Kidney (tissue), 14 donors: ENCODE results near the gene RANBP2. TPM values are rescaled to one million over a fixed set of nuclear protein-coding genes. Genes with fewer than 3 reads are reported as not detected.

Experiments
- DNase-seq, 5 donors: peaks; one replicate each; pipeline ENCODE4 v3.0.0-alpha.2; 2013 to 2020
- FAIRE-seq: peaks from 2 replicates; lab custom pipeline; 2012; peaks lifted over from hg19 to GRCh38; lab: Jason Lieb, UNC
- H3K27ac ChIP-seq, 2 donors: one replicate each; pipeline ENCODE4 v1.7.0; 2013; ENCODE audit warnings: low read depth in 2 of 2, low read length in 2 of 2, inconsistent platforms in 1 of 2
- H3K27me3 ChIP-seq: one replicate; pipeline ENCODE4 v1.7.1; 2013; ENCODE audit warnings: low read length, inconsistent platforms; ENCODE audit not compliant: control insufficient read depth, insufficient read depth
- H3K36me3 ChIP-seq, 3 donors: one replicate each; pipeline versions ENCODE4 v1.7.0 to v1.7.1; 2013; ENCODE audit warnings: low read length in 3 of 3, control low read depth in 1 of 3, inconsistent platforms in 1 of 3; ENCODE audit not compliant: insufficient read depth in 3 of 3, control insufficient read depth in 2 of 3
- H3K4me1 ChIP-seq, 3 donors: one replicate each; pipeline versions ENCODE4 v1.7.0 to v1.7.1; 2013; ENCODE audit warnings: low read length in 3 of 3, inconsistent platforms in 1 of 3, low read depth in 1 of 3; ENCODE audit not compliant: control insufficient read depth in 2 of 3, insufficient read depth in 2 of 3
- H3K4me3 ChIP-seq, 3 donors: one replicate each; pipeline versions ENCODE4 v1.7.0 to v1.8.1; 2013; ENCODE audit warnings: low read length in 3 of 3, control low read depth in 1 of 3, inconsistent platforms in 1 of 3
- H3K9ac ChIP-seq, 3 donors: one replicate each; pipeline versions ENCODE4 v1.7.0 to v1.7.1; 2013; ENCODE audit warnings: low read length in 3 of 3, control low read depth in 1 of 3, inconsistent platforms in 1 of 3
- H3K9me3 ChIP-seq, 3 donors: one replicate each; pipeline versions ENCODE4 v1.7.0 to v1.7.1; 2013; ENCODE audit warnings: low read length in 3 of 3, control low read depth in 1 of 3, inconsistent platforms in 1 of 3; ENCODE audit not compliant: control insufficient read depth in 2 of 3, insufficient read depth in 1 of 3
- intact Hi-C: fragments of 100-400 bp; cut with DNase I; formaldehyde crosslinking; loops from one replicate; pipeline ENCODE4 v1.11.1; 2022
- polyA plus RNA-seq: library from polyadenylated mRNA; stranded (reverse); fragments of 350-450 nt; fragmentation: Illumina TruSeq; extraction: RNeasy Lipid Tissue Mini Kit (QIAGEN cat#74804); gene quantifications from one replicate; pipeline ENCODE4 v1.2.3, GENCODE V29; 2014; ENCODE audit warnings: low read depth, low replicate concordance; ENCODE audit not compliant: insufficient read depth
- total RNA-seq: library from RNA; stranded (reverse); fragmentation: NEBNext Ultra II Directional; extraction: Animal tissue kit (Norgen Biotek cat#: 25700); gene quantifications from one replicate; pipeline ENCODE4 v1.2.1, GENCODE V29; 2021
- TF ChIP-seq, protein P1 (sequence below): IDR thresholded peaks from 3 replicates; pipeline ENCODE4 v1.5.1; 2012; ENCODE audit warnings: mild to moderate bottlenecking, moderate library complexity, borderline replicate concordance; ENCODE audit not compliant: insufficient read depth; ENCODE audit errors: extremely low read depth
- donor health status: control.
- donor health status: control.
- donor health status: control.
- donor health status: control.
- donor health status: control.
- donor health status: DM: yes; HTN: yes; CAD: no.
- donor health status: Normal renal cell carcinoma (clear cell type).

RANBP2 gene
- total and polyA plus RNA-seq, 2 donors from 2014 or later = 7.9 to 76.4 TPM

DNA sequence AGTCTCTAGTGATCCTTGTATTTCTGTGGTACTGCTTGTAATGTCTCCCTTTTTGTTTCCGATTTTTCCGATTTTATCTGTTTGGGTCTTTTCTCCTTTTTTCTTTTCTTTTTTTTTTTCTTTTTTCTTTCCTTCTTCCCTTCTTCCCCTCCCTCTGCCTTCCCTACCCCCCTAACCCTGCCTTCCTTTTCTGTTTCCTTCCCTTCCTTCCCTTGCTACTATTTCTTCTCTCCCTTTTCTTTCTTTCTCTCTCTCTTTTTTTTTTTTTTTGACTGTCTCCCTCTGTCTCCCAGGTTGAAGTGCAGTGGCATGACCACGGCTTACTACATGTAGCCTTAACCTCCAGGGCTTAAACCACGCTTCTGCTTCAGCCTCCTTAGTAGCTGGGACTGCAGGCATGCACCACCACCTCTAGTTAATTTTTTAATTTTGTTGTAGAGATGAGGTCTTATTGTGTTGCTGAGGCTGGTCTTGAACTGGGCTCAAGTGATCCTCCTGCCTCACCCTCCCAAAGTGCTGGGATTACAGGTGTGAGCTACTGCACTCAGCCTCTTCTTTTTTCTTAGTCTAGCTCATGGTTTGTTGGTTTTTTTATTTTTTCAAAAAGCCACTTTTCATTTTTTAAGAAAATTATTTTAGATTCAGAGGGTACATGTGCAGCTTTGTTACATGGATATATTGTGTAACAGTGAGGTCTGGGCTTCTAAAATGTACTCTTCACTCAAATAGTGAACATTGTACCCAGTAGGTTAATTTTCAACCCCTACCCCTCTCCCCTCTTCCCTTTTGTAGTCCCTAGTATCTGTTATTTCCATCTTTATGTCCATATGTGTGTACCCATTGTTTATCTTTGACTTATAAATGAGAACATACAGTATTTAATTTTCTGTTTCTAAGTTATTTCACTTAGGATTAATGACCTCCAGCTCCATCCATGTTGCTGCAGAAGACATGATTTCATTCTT lies 92.0 kb downstream of the RANBP2 start:
- Histone ChIP-seq H3K4me1 (no peaks in the 10 kb centered on the region), H3K27ac (no peak overlapping the region), H3K4me3 (no peak overlapping the region), H3K27me3 (no peaks in the 10 kb centered on the region), H3K9me3 (peaks cover 0 to 6% (median 0%) of the 10 kb centered on the region in 3 donors), H3K9ac (no peak overlapping the region), H3K36me3 (peaks cover 0 to 6% (median 0%) of the 10 kb centered on the region in 3 donors)
- TF ChIP-seq, protein P1, sequence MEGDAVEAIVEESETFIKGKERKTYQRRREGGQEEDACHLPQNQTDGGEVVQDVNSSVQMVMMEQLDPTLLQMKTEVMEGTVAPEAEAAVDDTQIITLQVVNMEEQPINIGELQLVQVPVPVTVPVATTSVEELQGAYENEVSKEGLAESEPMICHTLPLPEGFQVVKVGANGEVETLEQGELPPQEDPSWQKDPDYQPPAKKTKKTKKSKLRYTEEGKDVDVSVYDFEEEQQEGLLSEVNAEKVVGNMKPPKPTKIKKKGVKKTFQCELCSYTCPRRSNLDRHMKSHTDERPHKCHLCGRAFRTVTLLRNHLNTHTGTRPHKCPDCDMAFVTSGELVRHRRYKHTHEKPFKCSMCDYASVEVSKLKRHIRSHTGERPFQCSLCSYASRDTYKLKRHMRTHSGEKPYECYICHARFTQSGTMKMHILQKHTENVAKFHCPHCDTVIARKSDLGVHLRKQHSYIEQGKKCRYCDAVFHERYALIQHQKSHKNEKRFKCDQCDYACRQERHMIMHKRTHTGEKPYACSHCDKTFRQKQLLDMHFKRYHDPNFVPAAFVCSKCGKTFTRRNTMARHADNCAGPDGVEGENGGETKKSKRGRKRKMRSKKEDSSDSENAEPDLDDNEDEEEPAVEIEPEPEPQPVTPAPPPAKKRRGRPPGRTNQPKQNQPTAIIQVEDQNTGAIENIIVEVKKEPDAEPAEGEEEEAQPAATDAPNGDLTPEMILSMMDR = no peak
- FAIRE-seq = no peak
- intact Hi-C loops = no loop called here
- DNase-seq = no peak

DNA sequence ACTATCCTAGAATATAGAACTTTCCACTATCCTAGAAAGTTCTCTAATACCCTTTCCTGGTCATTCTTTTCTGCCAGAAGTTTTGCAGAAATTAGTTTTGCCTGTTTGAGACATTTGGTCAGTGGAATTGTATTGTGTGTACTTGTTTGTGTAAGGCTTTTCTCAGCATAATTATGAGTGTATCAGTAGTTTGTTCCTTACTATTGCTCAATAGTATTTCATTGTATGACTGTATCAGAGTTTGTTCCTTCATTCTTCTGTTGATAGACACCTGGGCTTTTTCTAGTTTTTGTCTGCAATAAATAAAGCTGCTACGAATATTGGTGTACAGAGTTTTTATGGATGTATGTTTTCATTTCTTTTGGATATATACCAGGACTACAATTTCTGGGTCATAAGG lies 94.5 kb downstream of the RANBP2 start:
- H3K9me3 ChIP-seq = peaks cover 0 to 6% (median 0%) of the 10 kb centered on the region in 3 donors
- DNase-seq (no peak), FAIRE-seq (no peak)
- no peaks in the 10 kb centered on the region for H3K27me3 ChIP-seq
- TF ChIP-seq, protein P1 = no peak
- H3K4me3 ChIP-seq = no peak overlapping the region
- no peaks in the 10 kb centered on the region for H3K4me1 ChIP-seq
- intact Hi-C loops = no loop called here
- peaks cover 0 to under 1% (median 0%) of the 10 kb centered on the region in 3 donors for H3K36me3 ChIP-seq
- H3K27ac ChIP-seq = no peak overlapping the region
- no peak overlapping the region for H3K9ac ChIP-seq

DNA sequence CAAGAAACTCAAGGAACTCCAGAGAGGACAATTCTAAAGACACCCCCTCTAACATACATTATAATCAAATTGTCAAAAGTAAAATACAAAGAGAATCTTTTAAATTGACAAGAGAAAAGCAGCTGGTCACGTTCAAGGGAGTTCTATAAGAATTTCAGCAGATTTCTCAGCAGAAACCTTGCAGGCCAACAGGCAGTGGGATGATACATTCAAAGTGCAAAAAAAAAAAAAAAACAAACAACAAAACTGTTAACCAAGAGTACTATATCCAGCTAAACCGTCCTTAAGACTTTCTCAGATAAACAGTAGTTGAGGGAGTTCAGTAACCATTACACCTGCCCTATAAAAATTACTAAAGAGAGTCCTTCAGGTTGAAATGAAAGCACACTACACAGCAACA lies 101.2 kb downstream of the RANBP2 start:
- DNase-seq (no peak), FAIRE-seq (no peak)
- TF ChIP-seq, protein P1 = no peak
- Histone ChIP-seq H3K27me3 (no peaks in the 10 kb centered on the region), H3K9me3 (peaks cover 0 to 7% (median 0%) of the 10 kb centered on the region in 3 donors), H3K4me3 (no peak overlapping the region), H3K36me3 (no peaks in the 10 kb centered on the region), H3K27ac (no peak overlapping the region), H3K9ac (no peak overlapping the region), H3K4me1 (no peaks in the 10 kb centered on the region)
- intact Hi-C loops = no loop called here
